ENCODE results near the gene TNFSF4.

Gene TNFSF4

DNA sequence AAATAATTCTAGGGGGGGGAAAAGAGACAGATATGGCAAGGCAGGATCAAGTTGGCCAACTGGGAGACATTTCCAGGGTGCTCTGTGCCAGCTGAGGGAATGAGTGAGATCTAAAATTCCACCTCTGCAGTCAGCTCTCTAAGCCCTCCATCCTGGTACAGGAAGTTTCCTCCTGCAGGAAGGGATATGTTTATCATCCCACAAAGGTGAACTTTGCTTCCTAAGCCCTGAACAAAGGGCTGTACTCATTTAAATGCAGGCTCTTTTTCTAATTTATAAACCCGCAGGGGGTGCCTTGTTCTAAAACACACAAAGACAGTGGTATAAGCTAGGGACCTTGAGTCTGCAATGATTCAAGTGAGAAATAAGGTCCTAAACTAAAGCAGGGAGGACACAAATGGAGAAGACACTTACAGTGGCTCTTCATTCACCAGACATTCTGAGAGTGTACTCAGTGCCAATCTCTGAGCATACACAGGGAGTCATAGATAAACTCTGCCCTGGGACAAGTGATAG is 3.6 kb upstream of the TNFSF4 start:
- DNase-seq (ENCODE audit: low read depth), result no peak

DNA sequence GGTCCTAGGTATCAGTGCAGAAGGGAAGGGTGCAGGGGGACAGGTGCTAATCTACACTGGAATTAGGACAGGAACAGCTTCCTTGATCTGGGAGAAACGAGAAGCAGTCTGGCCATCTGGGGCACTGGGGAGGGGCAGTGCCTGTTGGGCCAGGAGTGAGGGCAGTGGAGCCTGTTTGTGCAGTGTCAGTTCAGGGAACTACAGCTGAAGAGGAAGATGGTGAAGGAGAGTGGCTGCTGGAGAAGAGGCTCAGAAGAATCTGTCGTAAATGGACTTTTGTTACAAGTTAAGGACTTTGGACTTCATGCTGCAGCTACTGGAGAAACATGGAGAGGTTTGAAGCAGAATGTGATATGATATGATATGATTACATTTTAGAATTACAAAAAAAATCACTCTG is 3.2 kb upstream of the TNFSF4 start:
- no peak for DNase-seq (ENCODE audit: low read depth)

- no peak for DNase-seq (ENCODE audit: low read depth)
Observed at GRCh38 chr1:173208868-173209267, 1.7 kb upstream of the TNFSF4 start.

DNA sequence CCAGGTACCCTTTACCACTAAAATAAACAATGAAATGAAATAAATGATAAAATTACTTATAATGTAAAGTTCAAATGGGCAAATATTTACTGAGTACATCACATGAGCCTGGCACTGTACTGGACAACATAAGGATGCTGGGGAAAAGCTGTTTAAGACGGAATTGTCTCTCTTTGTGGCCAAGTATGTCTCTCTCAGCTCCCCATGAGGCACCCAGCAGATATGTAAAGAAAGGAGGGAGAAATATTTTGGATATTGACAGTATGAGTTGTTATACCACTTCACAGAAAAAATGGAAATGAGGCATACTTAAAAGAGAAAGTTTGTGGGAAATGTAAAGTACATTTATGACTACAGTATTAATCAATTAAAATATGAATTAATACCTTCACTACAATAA is 1.0 kb upstream of the TNFSF4 start:
- DNase-seq (ENCODE audit: low read depth), result no peak

DNA sequence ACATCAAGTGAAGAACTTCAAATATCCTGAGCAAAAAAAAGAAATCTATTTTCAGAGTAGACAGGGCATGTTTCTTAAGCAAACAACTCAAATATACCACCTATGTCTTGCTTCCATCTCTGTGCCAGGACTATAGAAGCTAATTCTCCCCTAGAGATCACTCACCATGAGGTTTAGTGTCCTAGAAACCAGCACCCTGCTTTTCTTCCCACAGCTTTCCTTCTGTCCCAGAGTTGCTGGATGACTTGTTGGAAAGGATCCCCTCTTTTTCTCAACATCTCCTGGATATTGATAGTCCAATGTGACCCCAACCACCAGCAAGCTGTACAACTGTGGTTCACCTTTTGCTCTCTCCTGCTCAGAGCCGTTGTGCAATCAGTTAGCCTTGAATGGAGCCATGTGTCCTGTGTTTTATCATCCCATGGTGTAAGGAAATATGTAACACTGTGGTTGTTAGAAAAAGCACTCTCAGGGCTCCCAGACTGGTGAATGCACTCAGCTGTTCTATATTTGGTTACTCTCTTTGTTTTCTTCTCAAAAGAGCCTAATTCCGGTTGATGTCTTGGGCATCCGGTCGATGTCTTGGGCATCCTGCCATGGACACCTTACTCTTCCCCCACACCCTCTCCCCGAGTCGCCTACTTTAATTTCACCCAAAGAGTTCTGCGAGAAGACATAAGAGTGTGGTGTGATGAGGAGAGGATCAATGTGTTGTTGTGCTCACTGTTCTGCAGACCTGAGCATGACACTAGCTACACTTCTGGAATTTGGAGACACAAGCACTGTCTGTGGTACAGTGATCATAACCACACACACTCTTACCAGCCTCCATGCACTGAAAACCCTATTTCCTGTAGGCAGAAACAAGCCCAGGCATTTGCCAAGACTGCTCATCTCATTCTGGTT is 1.7 kb downstream of the TNFSF4 start:
- DNase-seq (ENCODE audit: low read depth), result no peak

- DNase-seq (ENCODE audit: low read depth), result no peak
Observed at GRCh38 chr1:173204693-173205092, 2.4 kb downstream of the TNFSF4 start.

DNA sequence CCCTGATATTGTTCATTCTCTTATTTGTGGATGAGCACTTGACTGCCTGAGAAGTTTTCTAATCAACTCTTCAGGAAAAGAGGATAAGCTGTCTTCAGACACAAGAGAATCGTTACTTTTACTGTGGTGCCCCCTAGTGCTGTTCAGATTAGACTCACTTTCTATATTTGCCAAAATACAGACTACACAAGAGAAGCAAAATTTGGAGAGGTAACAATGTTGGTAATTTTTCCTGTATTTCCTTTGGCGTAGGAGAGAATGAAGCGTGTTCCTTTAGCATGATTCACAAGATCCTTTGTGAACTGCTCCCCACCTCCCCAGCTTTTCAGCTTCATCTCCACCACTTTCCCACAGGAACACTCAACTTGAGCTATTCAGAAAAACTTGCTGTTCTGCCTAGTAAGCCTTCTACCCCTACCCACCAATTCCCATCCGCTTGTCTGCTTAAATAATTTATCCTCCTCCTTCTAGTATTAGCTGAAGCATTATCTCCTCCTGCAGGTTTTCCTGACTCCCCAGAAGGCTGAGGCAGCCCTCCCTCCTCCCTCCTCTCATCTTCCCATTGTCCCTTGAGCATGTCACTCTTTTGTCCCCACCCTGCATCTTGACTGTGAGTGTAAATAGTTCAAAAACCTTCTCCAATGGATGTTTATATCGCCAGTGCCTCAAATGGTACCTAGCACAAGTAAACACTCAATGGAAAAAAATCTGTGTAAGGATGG is 4.5 kb downstream of the TNFSF4 start:
- no peak for DNase-seq (ENCODE audit: low read depth)

- no peak for DNase-seq (ENCODE audit: low read depth)
Observed at GRCh38 chr1:173201969-173202368, 5.2 kb downstream of the TNFSF4 start.

DNA sequence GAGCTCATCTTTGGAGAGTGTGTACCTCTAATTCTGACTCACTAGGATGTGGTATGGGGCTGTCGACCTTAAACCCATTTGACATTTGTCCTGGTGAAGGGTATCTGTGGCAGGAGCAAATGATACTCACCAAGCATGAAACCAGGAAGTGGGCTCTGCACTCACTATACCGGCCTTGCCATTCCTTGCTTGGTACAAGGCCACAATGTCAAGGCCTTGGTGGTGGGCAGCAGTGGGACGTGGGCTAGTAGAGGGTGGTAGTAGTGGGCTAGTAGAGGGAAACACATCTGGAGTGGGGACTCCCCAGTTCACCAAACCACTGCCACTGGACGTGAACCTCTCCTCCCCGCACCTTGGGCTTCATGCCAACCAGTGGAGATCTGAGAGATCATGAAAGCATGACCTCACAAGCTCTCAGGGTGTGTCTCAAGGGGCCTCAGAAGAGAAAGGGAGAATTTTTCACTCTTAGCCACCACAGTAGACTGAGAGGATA is 11.5 kb downstream of the TNFSF4 start:
- no peak for DNase-seq (ENCODE audit: low read depth)

- DNase-seq (ENCODE audit: low read depth), result no peak
Observed at GRCh38 chr1:173193639-173194038, 13.5 kb downstream of the TNFSF4 start.

GRCh38 chr1:173191011-173191705 is 16.0 kb downstream of the TNFSF4 start:
- no peak for DNase-seq (ENCODE audit: low read depth)

- no peak for DNase-seq (ENCODE audit: low read depth)
Observed at GRCh38 chr1:173190101-173190936, 16.8 kb downstream of the TNFSF4 start.

- no peak for DNase-seq (ENCODE audit: low read depth)
Observed at GRCh38 chr1:173187671-173188237, 19.4 kb downstream of the TNFSF4 start.

- DNase-seq (ENCODE audit: low read depth), result no peak
Observed at GRCh38 chr1:173181791-173182190, 25.3 kb downstream of the TNFSF4 start.

DNA sequence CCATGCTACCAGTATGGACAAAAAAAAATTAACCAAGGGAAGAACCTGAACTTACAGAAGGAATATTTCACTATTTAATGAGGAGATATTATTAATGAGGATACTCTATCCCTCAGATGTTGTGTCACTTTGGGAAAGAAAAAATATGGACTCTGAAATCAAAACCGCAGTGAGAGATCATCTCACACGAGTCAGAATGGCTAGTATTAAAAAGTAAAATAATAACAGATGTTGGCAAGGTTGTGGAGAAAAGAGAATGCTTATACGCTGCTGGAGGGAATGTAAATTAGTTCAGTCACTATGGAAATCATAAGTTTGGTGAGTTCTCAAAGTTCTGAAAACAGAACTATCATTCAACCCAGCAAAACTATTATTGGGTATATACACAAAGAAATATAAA is 30.9 kb downstream of the TNFSF4 start:
- DNase-seq (ENCODE audit: low read depth), result no peak

DNA sequence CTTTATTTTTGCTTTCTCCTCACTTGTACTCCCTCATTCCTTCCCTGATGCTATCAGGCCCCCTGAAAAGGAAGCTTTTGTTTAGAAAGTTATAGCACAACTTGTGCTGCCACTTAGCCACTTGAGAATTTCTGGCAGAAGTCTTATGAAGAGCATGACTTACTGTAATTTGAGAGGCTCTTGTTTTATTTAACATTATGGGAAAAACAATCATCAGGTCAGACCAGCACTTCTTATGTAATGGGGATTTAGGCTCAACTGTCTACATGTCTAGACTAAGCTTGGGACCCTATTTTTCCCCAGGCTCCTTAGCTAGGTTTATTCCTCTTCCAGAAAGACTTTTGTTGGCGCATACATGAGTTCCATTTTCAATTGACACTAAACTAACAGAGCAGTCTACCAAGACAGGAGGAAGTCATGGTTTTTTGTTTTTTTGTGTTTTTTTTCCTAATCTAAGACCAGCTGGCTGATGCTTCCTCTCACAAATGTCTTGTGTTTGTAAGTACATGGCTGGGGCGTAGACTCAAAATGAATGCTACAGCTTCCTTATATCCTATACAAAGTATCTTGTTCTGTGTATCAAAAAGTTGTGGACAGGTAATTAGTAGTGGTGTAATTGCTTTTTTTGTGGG is 31.5 kb downstream of the TNFSF4 start:
- no peak for DNase-seq (ENCODE audit: low read depth)

DNA sequence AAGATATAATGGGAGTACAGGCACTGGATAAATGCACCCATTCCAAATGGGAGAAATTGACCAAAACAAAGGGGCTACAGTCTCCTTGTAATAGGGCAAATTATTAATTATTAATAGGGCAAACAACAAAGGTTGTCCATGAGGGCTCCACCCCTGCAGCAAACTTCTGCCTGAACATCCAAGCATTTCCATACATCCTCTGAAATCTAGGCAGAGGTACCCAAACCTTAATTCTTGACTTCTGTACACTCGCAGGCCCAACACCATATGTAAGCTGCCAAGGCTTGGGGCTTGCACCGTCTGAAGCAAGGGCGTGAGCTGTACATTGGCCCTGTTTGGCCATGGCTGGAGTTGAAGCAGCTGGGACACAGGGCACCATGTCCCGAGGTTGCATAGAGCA is 33.7 kb downstream of the TNFSF4 start:
- DNase-seq (ENCODE audit: low read depth), result no peak

DNA sequence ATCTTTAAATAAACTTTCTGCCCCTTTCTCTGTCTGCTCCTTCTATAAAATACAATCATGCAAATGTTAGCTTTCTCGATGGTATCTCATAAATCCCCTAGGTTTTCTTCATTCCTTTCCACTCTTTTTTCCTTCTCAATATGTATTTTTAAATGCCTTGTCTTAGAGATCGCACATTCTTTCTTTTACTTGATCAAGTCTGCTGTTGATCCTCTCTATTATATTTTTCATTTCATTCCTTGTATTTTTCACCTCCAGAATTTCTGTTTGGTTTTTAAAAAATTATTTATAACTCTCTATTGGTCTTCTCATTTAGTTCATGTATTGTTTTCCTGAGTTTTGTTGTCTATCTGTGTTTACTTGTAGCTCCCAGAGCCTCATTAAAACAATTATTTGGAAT is 36.0 kb downstream of the TNFSF4 start:
- DNase-seq (ENCODE audit: low read depth), result no peak

GRCh38 chr1:173168941-173169340 is 38.2 kb downstream of the TNFSF4 start:
- no peak for DNase-seq (ENCODE audit: low read depth)

- DNase-seq (ENCODE audit: low read depth), result no peak
Observed at GRCh38 chr1:173164686-173165085, 42.4 kb downstream of the TNFSF4 start.

GRCh38 chr1:173164178-173164577 is 43.0 kb downstream of the TNFSF4 start:
- DNase-seq (ENCODE audit: low read depth), result no peak
